Hepatocyte (in vitro differentiated cells): ENCODE measurements around the gene RHBDD3. TPM values are rescaled to one million over a fixed set of nuclear protein-coding genes. Genes with fewer than 3 reads are reported as not detected.

Experiments
- DNase-seq: peaks from one replicate; pipeline ENCODE4 v3.0.0-alpha.2; 2016; ENCODE audit warnings: low spot score
- H2AFZ ChIP-seq: fragments of 200-600 bp; sonication (generic); 2 replicates; pipeline ENCODE4 v1.6.0; 2016; ENCODE audit warnings: antibody characterized with exemption, mild to moderate bottlenecking
- H3K27ac ChIP-seq: fragments of 200-600 bp; sonication (generic); 2 replicates; pipeline ENCODE4 v1.5.1; 2016; ENCODE audit warnings: mild to moderate bottlenecking
- H3K27me3 ChIP-seq: fragments of 200-600 bp; sonication (generic); 2 replicates; pipeline ENCODE4 v1.6.1; 2016
- H3K36me3 ChIP-seq: fragments of 200-600 bp; sonication (generic); replicated peaks from 2 replicates; pipeline ENCODE4 v1.5.1; 2016; ENCODE audit warnings: low read depth; ENCODE audit not compliant: insufficient read depth
- H3K4me1 ChIP-seq: fragments of 200-600 bp; sonication (generic); 2 replicates; pipeline ENCODE4 v1.5.1; 2016; ENCODE audit warnings: mild to moderate bottlenecking, moderate library complexity; ENCODE audit not compliant: insufficient read depth
- H3K4me2 ChIP-seq: fragments of 200-600 bp; sonication (generic); 2 replicates; pipeline ENCODE4 v1.6.0; 2016
- H3K4me3 ChIP-seq: fragments of 200-600 bp; sonication (generic); 2 replicates; pipeline ENCODE4 v1.5.1; 2016; ENCODE audit warnings: mild to moderate bottlenecking
- H3K79me2 ChIP-seq: fragments of 200-600 bp; sonication (generic); 2 replicates; pipeline ENCODE4 v1.6.0; 2017; ENCODE audit warnings: mild to moderate bottlenecking
- H3K9me2 ChIP-seq: fragments of 200-600 bp; sonication (generic); replicated peaks from 2 replicates; pipeline ENCODE4 v1.6.0; 2017; ENCODE audit warnings: mild to moderate bottlenecking; ENCODE audit not compliant: insufficient read depth
- H3K9me3 ChIP-seq: fragments of 200-600 bp; sonication (generic); 2 replicates; pipeline ENCODE4 v1.5.1; 2016; ENCODE audit warnings: low read depth, mild to moderate bottlenecking
- H4K20me1 ChIP-seq: fragments of 200-600 bp; sonication (generic); 2 replicates; pipeline ENCODE4 v1.6.0; 2016; ENCODE audit warnings: mild to moderate bottlenecking; ENCODE audit not compliant: insufficient read depth, poor library complexity, severe bottlenecking
- CTCF ChIP-seq: fragments of 200-600 bp; sonication (generic); IDR thresholded peaks from 2 replicates; pipeline ENCODE4 v1.5.1; 2016; ENCODE audit warnings: antibody characterized with exemption, mild to moderate bottlenecking; ENCODE audit not compliant: poor library complexity
- EZH2 ChIP-seq: fragments of 200-600 bp; sonication (generic); IDR thresholded peaks from 2 replicates; pipeline ENCODE4 v1.6.1; 2016; ENCODE audit warnings: antibody characterized with exemption, mild to moderate bottlenecking, borderline replicate concordance
- EZH2phosphoT487 ChIP-seq: fragments of 200-600 bp; sonication (generic); IDR thresholded peaks from one replicate; pipeline ENCODE4 v1.6.1; 2018; ENCODE audit warnings: antibody characterized with exemption, mild to moderate bottlenecking, low read depth, moderate library complexity; ENCODE audit not compliant: unreplicated experiment, severe bottlenecking
- WGBS: methylation state at CpG from one replicate; pipeline ENCODE4 v1.1.6; 2016; ENCODE audit warnings: low lambda C conversion rate; ENCODE audit errors: missing lambda C conversion rate; 5-methylcytosine and 5-hydroxymethylcytosine counted together
- polyA plus RNA-seq: library from polyadenylated mRNA; unstranded; fragments of >200 nt; fragmentation: Nextera tagmentation; extraction: Ambion mirVana; gene quantifications from 2 replicates; pipeline ENCODE4 v1.2.1, GENCODE V29; 2016
- total RNA-seq: library from RNA; depleted of rRNA; stranded (reverse); fragments of >200 nt; gene quantifications from 2 replicates; pipeline ENCODE4 v1.2.3, GENCODE V29; 2014

Gene RHBDD3
- total and polyA plus RNA-seq, 2 experiments from 2014 or later = 27.2 to 46.7 TPM

GRCh38 chr22:29291215-29291614 lies 23.4 kb upstream of the RHBDD3 start:
- DNase-seq = no peak
- H3K4me1 ChIP-seq = no peaks in the 10 kb centered on the region
- H3K4me2 ChIP-seq = no peak overlapping the region
- peaks cover 20% of the 10 kb centered on the region for H3K36me3 ChIP-seq
- H4K20me1 ChIP-seq = peaks cover 88% of the 10 kb centered on the region
- peaks cover 73% of the 10 kb centered on the region for H3K79me2 ChIP-seq
- no peak overlapping the region for H3K4me3 ChIP-seq
- H3K9me3 ChIP-seq = no peaks in the 10 kb centered on the region
- no peak for TF ChIP-seq EZH2phosphoT487
- 86% methylated on average over 7 of the region's 7 CpGs for WGBS
- H2AFZ ChIP-seq = no peak overlapping the region
- no peaks in the 10 kb centered on the region for H3K9me2 ChIP-seq
- H3K27me3 ChIP-seq = no peaks in the 10 kb centered on the region
- H3K27ac ChIP-seq = no peak overlapping the region

- no peak overlapping the region for H2AFZ ChIP-seq
- H3K27ac ChIP-seq = no peak overlapping the region
- H3K4me2 ChIP-seq = no peak overlapping the region
- no peak overlapping the region for H3K4me3 ChIP-seq
- H3K36me3 ChIP-seq = peaks cover 17% of the 10 kb centered on the region
- H3K4me1 ChIP-seq = no peaks in the 10 kb centered on the region
- no peak for DNase-seq
- peaks cover 81% of the 10 kb centered on the region for H3K79me2 ChIP-seq
- TF ChIP-seq EZH2 (no peak), CTCF (no peak), EZH2phosphoT487 (no peak)
- H3K9me3 ChIP-seq = no peaks in the 10 kb centered on the region
- WGBS = 84% methylated on average over 5 of the region's 5 CpGs
- H4K20me1 ChIP-seq = peaks cover 92% of the 10 kb centered on the region
- no peaks in the 10 kb centered on the region for H3K9me2 ChIP-seq
- no peaks in the 10 kb centered on the region for H3K27me3 ChIP-seq
Measured at GRCh38 chr22:29290061-29290460, 22.3 kb upstream of the RHBDD3 start.

- H3K27me3 ChIP-seq = no peaks in the 10 kb centered on the region
- no peak overlapping the region for H3K27ac ChIP-seq
- TF ChIP-seq EZH2 = no peak
- no peaks in the 10 kb centered on the region for H3K9me3 ChIP-seq
- H3K4me2 ChIP-seq = no peak overlapping the region
- H2AFZ ChIP-seq = no peak overlapping the region
- H3K79me2 ChIP-seq = peaks cover 86% of the 10 kb centered on the region
- H3K4me3 ChIP-seq = no peak overlapping the region
- 86% methylated on average over 2 of the region's 2 CpGs for WGBS
- no peaks in the 10 kb centered on the region for H3K9me2 ChIP-seq
- peaks cover 96% of the 10 kb centered on the region for H4K20me1 ChIP-seq
- no peak for DNase-seq
- H3K36me3 ChIP-seq = peaks cover 11% of the 10 kb centered on the region
- H3K4me1 ChIP-seq = no peaks in the 10 kb centered on the region
Measured at GRCh38 chr22:29288837-29289236, 21.1 kb upstream of the RHBDD3 start.

- 99% methylated on average over 3 of the region's 3 CpGs for WGBS
- Histone ChIP-seq H3K9me2 (no peaks in the 10 kb centered on the region), H3K4me3 (no peak overlapping the region), H3K4me2 (no peak overlapping the region), H3K4me1 (no peaks in the 10 kb centered on the region), H3K27me3 (no peaks in the 10 kb centered on the region), H3K79me2 (peaks cover 98% of the 10 kb centered on the region), H2AFZ (no peak overlapping the region), H3K36me3 (no peaks in the 10 kb centered on the region), H3K9me3 (no peaks in the 10 kb centered on the region), H4K20me1 (peaks cover 99% of the 10 kb centered on the region), H3K27ac (no peak overlapping the region)
- TF ChIP-seq CTCF = no peak
- TF ChIP-seq EZH2 = no peak
- no peak for TF ChIP-seq EZH2phosphoT487
- no peak for DNase-seq
Measured at GRCh38 chr22:29284196-29284595, 16.4 kb upstream of the RHBDD3 start.
